GM08714 (cell line): Measurements from ENCODE around the gene SDHAF3.
"Not testable (repeated sequence)": the region's sequence is repeated elsewhere in the genome, so short reads cannot be mapped to it uniquely, and the experiment has no call there.

Experiments
- H3K4me3 ChIP-seq: fragments of 200-500 bp; sonication (Bioruptor generic); 2 replicates; pipeline ENCODE4 v1.5.1; 2014; ENCODE audit warnings: mild to moderate bottlenecking, low read length, inconsistent platforms
- ZNF274 ChIP-seq: IDR thresholded peaks from 2 replicates; pipeline ENCODE4 v1.6.1; 2012; ENCODE audit warnings: mild to moderate bottlenecking, low read depth, low read length

Gene SDHAF3

DNA sequence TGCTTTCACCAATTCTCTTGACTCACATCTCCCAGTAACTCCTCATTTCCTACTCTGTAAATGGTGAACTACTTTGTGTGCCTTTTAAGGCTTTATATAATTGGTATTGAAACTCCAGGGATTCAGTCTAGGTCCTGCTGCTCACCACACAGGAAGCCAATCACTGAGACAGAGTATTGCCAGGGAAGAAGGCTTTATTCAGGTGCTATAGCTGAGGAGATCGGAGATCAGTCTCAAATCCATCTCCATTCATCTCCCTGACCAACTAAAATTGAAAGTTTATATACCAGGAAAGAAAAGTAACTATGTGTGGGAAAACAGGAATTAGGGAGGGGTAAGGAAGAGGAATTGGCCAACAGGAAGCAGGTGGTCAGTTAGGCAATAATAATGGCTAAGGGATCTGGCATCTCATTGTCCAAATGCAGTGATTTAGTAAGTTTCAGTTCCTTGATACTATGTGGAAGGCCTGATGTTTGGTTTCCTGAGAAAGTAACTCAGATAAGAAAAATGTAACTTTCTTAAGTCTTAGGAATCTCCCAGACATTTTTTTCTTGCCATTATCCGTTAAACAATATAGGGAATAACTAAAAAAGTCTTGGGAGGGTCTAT, 10.2 kb upstream of the SDHAF3 start:
- no peak overlapping the region for H3K4me3 ChIP-seq
- TF ChIP-seq ZNF274: no peak

- no peak overlapping the region for H3K4me3 ChIP-seq
- no peak for TF ChIP-seq ZNF274
Observed at GRCh38 chr7:97116308-97116707, 1.2 kb upstream of the SDHAF3 start.

GRCh38 chr7:97117035-97117371, 495 bp upstream of the SDHAF3 start:
- TF ChIP-seq ZNF274: no peak
- peak overlapping the region; percentile 38; the same call in 1 of the 2 replicates for H3K4me3 ChIP-seq

DNA sequence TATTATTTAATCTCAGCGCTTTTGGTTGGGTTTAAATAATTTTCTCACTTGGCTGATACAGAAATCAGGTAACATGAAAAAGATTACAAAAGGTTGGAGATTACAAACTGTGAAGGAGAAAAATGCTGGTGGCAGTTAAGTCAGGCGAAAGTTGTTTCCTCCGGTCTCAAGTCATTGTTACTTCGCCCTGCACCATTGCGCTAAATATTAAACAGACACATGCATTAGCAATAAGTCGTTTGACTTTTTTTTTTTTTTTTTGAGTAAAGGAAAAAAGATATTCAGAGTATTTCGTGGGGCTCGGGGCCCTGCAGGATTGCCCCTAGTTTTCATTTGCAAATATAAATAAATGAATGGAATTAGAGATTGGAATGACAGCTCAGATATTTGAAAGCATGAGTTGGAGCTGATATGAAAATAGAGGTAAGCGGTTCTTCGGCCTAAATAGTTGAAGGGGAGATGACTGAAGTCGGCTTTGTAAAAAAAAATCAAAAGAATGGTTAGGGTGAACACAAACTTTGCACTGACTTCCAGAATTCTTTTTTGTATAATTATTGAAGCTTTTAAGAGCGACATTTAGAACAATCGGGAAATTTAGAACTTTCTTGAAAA, 914 bp downstream of the SDHAF3 start:
- H3K4me3 ChIP-seq: peak overlapping the region; percentile 97
- TF ChIP-seq ZNF274: no peak

DNA sequence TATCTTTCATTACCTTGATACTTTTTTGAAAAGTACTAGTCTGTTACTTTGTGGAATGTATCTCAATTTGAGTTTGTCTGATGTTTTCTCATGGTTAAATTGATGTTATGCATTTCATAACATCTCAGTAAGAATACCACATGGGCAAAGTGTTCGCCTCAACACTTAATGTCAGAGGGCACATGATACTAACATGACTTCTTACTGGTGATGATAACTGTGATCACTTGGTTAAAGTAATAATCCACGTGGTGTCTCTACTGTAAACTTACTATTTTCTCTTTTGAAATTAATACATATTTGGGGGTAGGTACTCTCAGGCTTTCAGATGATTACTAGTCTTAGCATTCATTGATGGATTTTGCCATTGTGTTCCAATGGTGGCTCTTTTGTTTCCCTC, 2.2 kb downstream of the SDHAF3 start:
- TF ChIP-seq ZNF274: no peak
- H3K4me3 ChIP-seq: no peak overlapping the region; the same call in 1 of the 2 replicates

DNA sequence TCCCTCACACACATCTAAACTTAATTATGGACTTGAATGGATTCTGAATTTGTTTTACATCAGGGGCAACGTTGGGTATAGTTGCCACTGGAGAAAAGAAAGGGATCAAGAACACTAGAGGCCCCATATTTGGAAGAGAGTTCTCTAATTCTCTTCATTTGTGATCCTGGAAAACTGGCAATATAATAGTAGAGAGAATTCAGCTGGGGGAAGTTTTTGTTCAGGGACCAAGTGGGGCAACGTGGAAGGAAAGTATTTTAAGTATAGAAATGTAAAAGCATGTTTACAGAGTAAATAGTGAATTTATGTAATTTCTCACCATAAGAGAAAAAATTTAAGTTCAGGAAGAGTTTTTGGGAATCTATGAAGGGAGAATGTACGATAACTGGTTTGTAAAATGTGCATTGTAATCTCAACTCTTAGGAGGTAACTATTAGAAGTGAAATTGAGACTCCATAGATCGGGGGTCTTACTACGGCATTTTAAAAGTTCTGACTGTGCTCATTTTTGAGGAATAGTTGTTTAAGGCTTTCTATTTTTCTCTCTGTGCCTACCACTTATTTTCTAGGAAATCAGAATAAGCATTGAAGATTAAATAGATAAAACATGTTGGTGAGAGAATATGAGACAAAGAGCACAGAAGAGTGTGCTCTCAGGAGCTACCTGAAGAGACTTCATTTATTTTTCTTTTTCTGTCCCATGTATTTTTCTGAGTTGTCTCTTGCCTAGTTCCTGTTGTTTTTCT, 3.4 kb downstream of the SDHAF3 start:
- no peak for TF ChIP-seq ZNF274
- no peak overlapping the region for H3K4me3 ChIP-seq

GRCh38 chr7:97123115-97123514, 5.6 kb downstream of the SDHAF3 start:
- H3K4me3 ChIP-seq: not testable (repeated sequence)

DNA sequence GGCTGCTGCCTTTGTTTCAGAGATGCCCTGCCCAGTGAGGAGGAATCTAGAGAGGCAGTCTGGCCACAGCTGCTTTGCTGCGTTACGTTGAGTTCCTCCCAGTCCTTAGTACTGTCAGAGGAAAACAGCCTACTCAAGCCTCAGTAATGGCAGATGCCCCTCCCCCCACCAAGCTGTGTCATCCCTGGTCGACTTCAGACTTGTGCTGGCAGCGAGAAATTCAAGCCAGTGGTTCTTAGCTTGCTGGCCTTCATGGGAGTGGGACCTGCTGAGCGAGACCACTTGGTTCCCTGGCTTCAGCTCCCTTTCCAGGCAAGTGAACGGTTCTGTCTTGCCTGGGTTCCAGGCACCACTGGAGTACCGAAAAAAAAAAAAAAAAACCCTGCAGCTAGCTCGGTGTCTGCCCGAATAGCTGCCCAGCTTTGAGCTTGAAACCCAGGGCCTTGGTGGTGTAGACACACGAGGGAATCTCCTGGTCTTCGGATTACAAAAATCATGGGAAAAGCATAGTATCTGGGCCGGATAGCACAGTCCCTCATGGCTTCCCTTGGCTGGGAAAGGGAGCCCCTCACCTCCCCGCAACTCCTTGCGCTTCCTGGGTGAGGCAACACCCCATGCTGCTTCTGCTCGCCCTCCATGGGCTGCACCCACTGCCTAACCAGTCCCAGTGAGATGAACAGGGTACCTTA, 9.1 kb downstream of the SDHAF3 start:
- TF ChIP-seq ZNF274: no peak
- no peak overlapping the region for H3K4me3 ChIP-seq

DNA sequence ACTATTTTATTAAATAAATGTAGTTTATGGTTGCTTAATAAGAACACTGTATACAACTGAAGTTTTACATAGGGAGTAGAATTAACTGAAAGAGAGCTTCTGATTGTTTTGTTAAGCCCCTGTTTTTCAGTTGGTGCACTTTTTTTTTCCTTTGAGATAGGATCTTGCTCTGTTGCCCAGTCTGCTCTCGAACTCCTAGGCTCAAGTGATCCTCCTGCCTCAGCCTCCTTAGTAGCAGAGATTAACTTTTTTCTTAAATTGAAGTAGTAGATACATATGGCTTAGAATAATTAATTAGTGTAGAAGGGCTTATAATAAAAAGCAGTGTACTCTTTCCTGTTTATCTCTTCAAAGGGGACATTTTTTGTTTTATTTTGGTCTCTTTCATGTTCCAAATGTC, 11.2 kb downstream of the SDHAF3 start:
- no peak for TF ChIP-seq ZNF274
- no peak overlapping the region for H3K4me3 ChIP-seq

DNA sequence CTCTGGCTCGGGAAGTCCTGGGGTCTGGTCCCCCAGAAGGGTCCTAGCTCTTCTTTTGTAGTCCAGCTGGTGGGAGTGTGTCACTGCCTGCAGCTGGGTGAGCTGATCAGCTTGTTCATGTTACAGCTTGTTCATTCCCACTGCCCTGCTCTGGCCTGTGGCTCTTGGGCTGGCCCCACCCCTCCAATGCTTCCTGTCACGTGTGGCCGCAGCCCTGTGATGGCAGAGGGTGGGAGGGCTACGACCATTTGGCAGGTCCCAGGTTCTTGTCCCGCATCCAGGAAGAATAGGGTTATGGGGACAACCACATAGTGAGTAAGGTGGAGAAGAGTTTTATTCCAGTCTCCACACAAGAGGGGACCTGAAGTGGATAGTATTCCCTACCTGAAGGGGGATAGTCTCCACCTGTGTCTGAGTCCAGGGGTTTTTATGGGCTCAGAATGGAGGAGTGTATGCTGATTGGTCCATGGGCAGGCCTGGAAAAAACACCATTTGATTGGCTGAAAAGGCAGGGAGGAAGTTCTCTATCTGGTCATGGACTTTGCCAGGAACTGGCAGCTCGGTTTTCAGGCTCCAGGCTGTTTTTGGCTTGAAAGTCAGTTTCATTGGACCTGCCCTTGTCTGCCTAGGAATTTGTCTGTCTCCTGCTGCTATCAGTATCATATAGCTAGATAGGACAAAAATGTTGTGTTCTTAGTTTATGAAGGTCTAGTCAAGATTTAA, 13.1 kb downstream of the SDHAF3 start:
- no peak overlapping the region for H3K4me3 ChIP-seq
- TF ChIP-seq ZNF274: no peak

DNA sequence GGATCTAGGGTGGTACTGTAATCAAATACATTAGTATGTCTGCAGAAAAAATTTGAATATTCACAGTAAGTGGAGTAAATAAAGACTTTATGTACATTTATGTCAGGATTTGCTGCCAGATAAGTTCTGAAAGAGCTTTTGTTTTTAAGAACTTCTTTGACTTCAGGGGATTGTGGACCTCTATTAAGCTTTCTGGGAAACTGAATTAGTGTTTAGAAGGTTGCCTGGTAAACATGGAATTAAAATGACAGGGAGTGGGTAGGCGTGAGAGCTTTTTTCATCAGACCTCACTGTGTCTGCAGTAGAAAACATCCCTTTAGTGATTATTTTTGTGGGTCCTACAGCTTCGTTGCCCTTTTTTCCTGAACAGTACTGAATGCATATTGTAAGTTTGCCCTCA, 15.7 kb downstream of the SDHAF3 start:
- no peak overlapping the region for H3K4me3 ChIP-seq
- TF ChIP-seq ZNF274: no peak

DNA sequence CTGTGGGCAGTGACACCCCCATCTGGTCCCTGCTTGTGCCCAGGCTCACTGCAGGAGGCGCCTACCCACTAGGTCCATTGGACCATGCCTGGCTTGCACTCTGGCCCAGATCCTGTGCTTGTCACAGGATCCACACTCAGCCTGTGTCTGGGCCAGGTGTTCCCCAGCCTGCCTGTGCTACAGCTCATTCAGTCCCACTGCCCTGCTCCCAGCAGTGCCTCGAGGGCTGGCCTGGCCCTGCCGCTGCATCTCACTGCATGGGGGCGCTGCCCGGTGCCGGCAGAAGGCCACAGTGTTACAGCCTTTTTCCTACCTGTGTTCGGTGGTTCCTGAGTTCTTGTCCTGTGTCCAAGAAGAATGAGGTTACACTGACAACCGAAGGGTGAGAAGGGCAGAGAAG, 21.3 kb downstream of the SDHAF3 start:
- no peak for TF ChIP-seq ZNF274
- no peak overlapping the region for H3K4me3 ChIP-seq

DNA sequence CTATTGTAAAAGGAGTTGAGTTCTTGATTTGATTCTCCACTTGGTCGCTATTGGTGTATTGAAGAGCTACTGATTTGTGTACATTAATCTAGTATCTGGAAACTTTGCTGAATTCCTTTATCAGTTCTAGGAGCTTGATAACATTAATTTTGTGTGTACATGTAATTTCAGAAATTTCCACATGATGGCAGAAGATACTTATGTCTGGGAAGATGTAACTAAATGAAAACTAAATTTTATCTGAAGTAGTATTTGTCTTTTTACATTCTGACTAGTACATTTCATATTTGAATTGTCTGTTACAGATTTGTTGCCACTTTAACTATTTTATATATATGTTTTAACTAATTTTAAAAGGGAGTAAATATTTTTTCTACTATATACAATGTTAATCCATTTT, 27.6 kb downstream of the SDHAF3 start:
- no peak for TF ChIP-seq ZNF274
- no peak overlapping the region for H3K4me3 ChIP-seq

DNA sequence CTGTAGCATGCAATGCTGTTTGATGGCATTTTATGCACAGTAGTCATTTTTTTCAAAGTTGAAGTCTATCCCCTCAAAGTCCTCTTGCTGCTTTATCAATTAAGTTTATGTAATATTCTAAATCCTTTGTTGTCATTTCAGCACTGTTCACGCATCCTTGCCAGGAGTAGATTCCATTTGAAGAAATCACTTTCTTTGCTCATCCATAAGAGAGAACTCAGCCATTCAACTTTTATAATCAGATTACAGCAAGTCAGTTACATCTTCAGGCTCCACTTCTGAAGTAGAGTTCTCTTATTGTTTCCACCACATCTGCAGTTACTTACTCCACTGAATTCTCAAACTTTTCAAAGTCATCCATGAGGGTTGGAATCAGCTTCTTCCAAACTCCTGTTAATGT, 32.3 kb downstream of the SDHAF3 start:
- no peak for TF ChIP-seq ZNF274
- H3K4me3 ChIP-seq: no peak overlapping the region

DNA sequence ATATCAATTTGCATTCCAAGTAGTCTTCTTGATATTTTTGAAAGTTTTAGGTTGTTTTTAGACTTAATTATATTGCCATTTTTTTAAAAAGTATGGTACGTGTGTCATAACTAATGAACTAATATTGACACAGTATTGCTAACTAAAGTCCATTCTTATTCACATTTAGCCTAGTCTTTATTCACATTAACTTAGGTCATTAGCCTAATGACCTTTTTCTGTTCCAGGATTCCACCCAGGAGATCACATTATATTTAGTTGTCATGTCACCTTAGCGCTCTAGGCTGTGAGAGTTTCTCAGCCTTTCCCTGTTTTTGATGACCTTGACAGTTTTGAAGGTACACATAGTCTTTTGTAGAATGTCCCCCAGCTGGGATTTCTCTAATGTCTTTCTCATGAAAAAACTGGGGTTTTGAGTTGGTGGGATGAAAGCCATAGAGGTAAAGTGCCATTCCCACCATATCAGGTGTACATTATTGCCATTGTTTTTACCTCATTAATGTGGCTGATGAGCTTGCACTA, 38.5 kb downstream of the SDHAF3 start:
- no peak overlapping the region for H3K4me3 ChIP-seq
- TF ChIP-seq ZNF274: no peak

DNA sequence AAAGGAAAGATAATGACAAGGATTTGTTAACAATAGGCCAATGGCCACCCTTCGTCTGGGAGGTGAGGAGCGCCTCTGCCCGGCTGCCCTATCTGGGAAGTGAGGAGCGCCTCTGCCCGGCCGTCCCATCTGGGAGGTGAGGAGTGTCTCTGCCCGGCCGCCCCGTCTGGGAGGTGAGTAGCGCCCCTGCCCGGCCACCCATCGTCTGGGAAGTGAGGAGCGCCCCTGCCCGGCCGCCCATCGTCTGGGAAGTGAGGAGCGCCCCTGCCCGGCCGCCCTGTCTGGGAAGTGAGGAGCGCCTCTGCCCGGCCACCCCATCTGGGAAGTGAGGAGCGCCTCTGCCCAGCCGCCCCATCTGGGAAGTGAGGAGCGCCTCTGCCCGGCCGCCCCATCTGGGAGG, 42.5 kb downstream of the SDHAF3 start:
- H3K4me3 ChIP-seq: not testable (repeated sequence)

GRCh38 chr7:97161609-97162008, 44.1 kb downstream of the SDHAF3 start:
- H3K4me3 ChIP-seq: not testable (repeated sequence)
